ENCODE measurements around the gene BCCIP.

DNA sequence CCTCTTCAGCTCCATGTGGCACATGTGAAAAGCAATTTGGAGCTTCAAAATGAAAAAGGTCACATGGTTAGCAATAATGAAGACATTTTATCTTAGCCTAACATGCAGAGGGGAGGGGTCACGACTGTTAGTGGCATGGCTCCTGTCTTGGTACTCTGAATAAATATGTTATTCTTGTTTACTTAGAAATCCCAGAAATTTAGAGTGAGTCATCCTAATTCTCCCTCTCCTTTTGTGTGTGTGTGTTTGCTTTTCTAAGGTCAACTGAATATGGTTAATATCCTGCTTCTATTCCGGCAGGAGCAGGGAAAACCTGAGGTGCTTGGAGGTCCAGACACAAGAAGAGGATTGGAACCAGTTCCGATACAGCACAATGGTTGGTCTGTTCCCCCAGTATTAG is 17.6 kb downstream of the BCCIP start:
- TF ChIP-seq, protein P1, sequence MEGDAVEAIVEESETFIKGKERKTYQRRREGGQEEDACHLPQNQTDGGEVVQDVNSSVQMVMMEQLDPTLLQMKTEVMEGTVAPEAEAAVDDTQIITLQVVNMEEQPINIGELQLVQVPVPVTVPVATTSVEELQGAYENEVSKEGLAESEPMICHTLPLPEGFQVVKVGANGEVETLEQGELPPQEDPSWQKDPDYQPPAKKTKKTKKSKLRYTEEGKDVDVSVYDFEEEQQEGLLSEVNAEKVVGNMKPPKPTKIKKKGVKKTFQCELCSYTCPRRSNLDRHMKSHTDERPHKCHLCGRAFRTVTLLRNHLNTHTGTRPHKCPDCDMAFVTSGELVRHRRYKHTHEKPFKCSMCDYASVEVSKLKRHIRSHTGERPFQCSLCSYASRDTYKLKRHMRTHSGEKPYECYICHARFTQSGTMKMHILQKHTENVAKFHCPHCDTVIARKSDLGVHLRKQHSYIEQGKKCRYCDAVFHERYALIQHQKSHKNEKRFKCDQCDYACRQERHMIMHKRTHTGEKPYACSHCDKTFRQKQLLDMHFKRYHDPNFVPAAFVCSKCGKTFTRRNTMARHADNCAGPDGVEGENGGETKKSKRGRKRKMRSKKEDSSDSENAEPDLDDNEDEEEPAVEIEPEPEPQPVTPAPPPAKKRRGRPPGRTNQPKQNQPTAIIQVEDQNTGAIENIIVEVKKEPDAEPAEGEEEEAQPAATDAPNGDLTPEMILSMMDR (IDR thresholded peaks at IDR 0.05): no peak
- TF ChIP-seq POLR2A (IDR thresholded peaks at IDR 0.05): no peak

All from lower leg skin (tissue), 3 donors.